Endothelial cell of umbilical vein (primary cell): ENCODE measurements around the gene TMOD4. TPM values are rescaled to one million over a fixed set of nuclear protein-coding genes. Genes with fewer than 3 reads are reported as not detected.

Experiments
- BruUV-seq: library from RNA; stranded (reverse); fragments of 400-500 nt; replicated peaks from 2 replicates; lab custom pipeline; 2021; lab: Mats Ljungman, UMichigan
- CTCF ChIA-PET: fragments of 300-600, 350-600 bp; sonication (Branson Sonifier 250); formaldehyde crosslinking; loops from one replicate; lab custom pipeline; 2021; ENCODE audit warnings: antibody characterized with exemption, inconsistent platforms; lab: Charles Lee
- POLR2A ChIA-PET: fragments of 300-600, 350-600 bp; sonication (Branson Sonifier 250); formaldehyde crosslinking; loops from one replicate; lab custom pipeline; 2021; ENCODE audit warnings: antibody characterized with exemption, inconsistent platforms; lab: Charles Lee
- DNase-seq: peaks from one replicate; pipeline ENCODE4 v3.0.0-alpha.2; 2011; ENCODE audit warnings: low read depth, low spot score
- FAIRE-seq: peaks from 2 replicates; lab custom pipeline; 2011; peaks lifted over from hg19 to GRCh38; lab: Jason Lieb, UNC
- H2AFZ ChIP-seq: 2 replicates; pipeline ENCODE4 v1.6.0; 2012; ENCODE audit warnings: low read depth, low read length, control low read depth, inconsistent platforms
- H3K27ac ChIP-seq: 2 replicates; pipeline ENCODE4 v1.5.1; 2011; ENCODE audit warnings: low read depth, mild to moderate bottlenecking, control low read depth, low read length, moderate library complexity; ENCODE audit not compliant: insufficient read depth
- H3K27me3 ChIP-seq, 2 experiments: 2 replicates each; pipeline versions ENCODE4 v1.6.0 to v1.6.1; 2011; ENCODE audit warnings: low read length in 2 of 2, mixed read lengths in 1 of 2; ENCODE audit not compliant: control insufficient read depth in 2 of 2, insufficient read depth in 2 of 2
- H3K36me3 ChIP-seq, 2 experiments: 2 replicates in 1 of 2; 3 replicates in 1 of 2; pipeline ENCODE4 v1.5.1; 2011; ENCODE audit warnings: low read length in 2 of 2, mild to moderate bottlenecking in 1 of 2, moderate library complexity in 1 of 2; ENCODE audit not compliant: control insufficient read depth in 2 of 2, insufficient read depth in 2 of 2; ENCODE audit errors: extremely low read depth in 1 of 2
- H3K4me1 ChIP-seq: 3 replicates; pipeline ENCODE4 v1.5.1; 2011; ENCODE audit warnings: mild to moderate bottlenecking, low read length; ENCODE audit not compliant: control insufficient read depth, insufficient read depth; ENCODE audit errors: extremely low read depth
- H3K4me2 ChIP-seq: 2 replicates; pipeline ENCODE4 v1.6.1; 2011; ENCODE audit warnings: low read length, control low read depth, mixed read lengths; ENCODE audit not compliant: insufficient read depth
- H3K4me3 ChIP-seq, 3 experiments: fragments of 200-600 bp in 1 of 3; sonication (generic), shearing (Covaris generic) in 1 of 3; replicated peaks in 1 of 3; 2 replicates each; pipeline ENCODE4 v1.5.1; 2011 to 2016; ENCODE audit warnings: control low read depth in 3 of 3, low read length in 3 of 3, mild to moderate bottlenecking in 2 of 3, inconsistent platforms in 1 of 3, low read depth in 1 of 3, moderate library complexity in 1 of 3; ENCODE audit not compliant: insufficient read depth in 1 of 3
- H3K79me2 ChIP-seq: 2 replicates; pipeline ENCODE4 v1.6.0; 2012; ENCODE audit warnings: low read length, inconsistent platforms; ENCODE audit not compliant: control insufficient read depth, insufficient read depth
- H3K9ac ChIP-seq: replicated peaks from 2 replicates; pipeline ENCODE3; 2011; ENCODE audit warnings: low read length, control low read depth; ENCODE audit not compliant: insufficient read depth; ENCODE audit errors: extremely low read depth
- H3K9me1 ChIP-seq: replicated peaks from 3 replicates; pipeline ENCODE4 v1.6.0; 2011; ENCODE audit warnings: mild to moderate bottlenecking, low read length; ENCODE audit not compliant: control insufficient read depth, insufficient read depth; ENCODE audit errors: extremely low read depth
- H3K9me3 ChIP-seq: replicated peaks from 2 replicates; pipeline ENCODE4 v1.5.1; 2012; ENCODE audit warnings: low read length, inconsistent platforms; ENCODE audit not compliant: control insufficient read depth, insufficient read depth
- H4K20me1 ChIP-seq: replicated peaks from 2 replicates; pipeline ENCODE3; 2011; ENCODE audit warnings: mild to moderate bottlenecking, low read length; ENCODE audit not compliant: control insufficient read depth, insufficient read depth; ENCODE audit errors: extremely low read depth
- CTCF ChIP-seq, 2 donors: IDR thresholded peaks; 1 replicate in 1 of 2; 2 replicates in 1 of 2; pipeline ENCODE4 v1.5.1; 2011; ENCODE audit warnings: low read length in 2 of 2, mild to moderate bottlenecking in 2 of 2, moderate library complexity in 2 of 2, control low read depth in 1 of 2, inconsistent platforms in 1 of 2, low read depth in 1 of 2; ENCODE audit not compliant: insufficient read depth in 1 of 2; ENCODE audit errors: extremely low read depth in 1 of 2
- EZH2 ChIP-seq: IDR thresholded peaks from 2 replicates; pipeline ENCODE4 v1.6.1; 2012; ENCODE audit warnings: borderline replicate concordance, low read depth, mild to moderate bottlenecking, moderate library complexity, low read length, inconsistent platforms; ENCODE audit not compliant: severe bottlenecking
- FOS ChIP-seq: IDR thresholded peaks from 2 replicates; pipeline ENCODE4 v1.6.1; 2011; ENCODE audit warnings: mild to moderate bottlenecking, low read length, moderate library complexity, borderline replicate concordance; ENCODE audit not compliant: insufficient read depth
- GATA2 ChIP-seq: IDR thresholded peaks from 2 replicates; pipeline ENCODE4 v1.7.0; 2011; ENCODE audit warnings: low read depth, mild to moderate bottlenecking, moderate library complexity, mixed read lengths, low read length; ENCODE audit not compliant: insufficient read length, insufficient read depth
- JUN ChIP-seq: IDR thresholded peaks from 2 replicates; pipeline ENCODE4 v1.6.1; 2011; ENCODE audit warnings: borderline replicate concordance, low read depth; ENCODE audit not compliant: insufficient read length, insufficient read depth
- MAX ChIP-seq: IDR thresholded peaks from 2 replicates; pipeline ENCODE4 v1.6.1; 2011; ENCODE audit not compliant: insufficient read depth, insufficient read length
- MYC ChIP-seq: IDR thresholded peaks from one replicate; pipeline ENCODE4 v1.6.1; 2011; ENCODE audit warnings: mild to moderate bottlenecking, low read depth, low read length
- POLR2A ChIP-seq: IDR thresholded peaks from 2 replicates; pipeline ENCODE4 v1.6.1; 2012; ENCODE audit warnings: low read depth, mild to moderate bottlenecking, control low read depth, low read length
- POLR2AphosphoS5 ChIP-seq: IDR thresholded peaks from 2 replicates; pipeline ENCODE4 v1.6.1; 2012; ENCODE audit warnings: low read depth, mild to moderate bottlenecking, control low read depth, low read length, moderate library complexity; ENCODE audit not compliant: insufficient read depth
- dilution Hi-C: fragments of 300-500 bp; cut with MboI; formaldehyde crosslinking; loops from one replicate; pipeline ENCODE4 v1.15.0; 2019; ENCODE audit warnings: low sequenced_read_pairs; ENCODE audit not compliant: extremely low pct_ligation_motif_present
- intact Hi-C: fragments of 100-400 bp; cut with micrococcal nuclease; formaldehyde crosslinking; loops from one replicate; pipeline ENCODE4 v1.10.0; 2022
- polyA plus RNA-seq, 4 experiments: library from polyadenylated mRNA; depleted of rRNA in 3 of 4; stranded (reverse) in 3 of 4; unstranded in 1 of 4; fragments of >200 nt; gene quantifications; 2 replicates each; pipeline versions ENCODE4 v1.2.1 to v1.2.3, GENCODE V29; 2011 to 2012; ENCODE audit warnings: missing spikeins in 1 of 4
- total RNA-seq: library from RNA; stranded (reverse); gene quantifications from 2 replicates; pipeline ENCODE4 v1.2.3, GENCODE V29; 2021

Gene TMOD4
- total and polyA plus RNA-seq, 2 donors (not counting 3 experiments of a cell fraction or from before 2014, with no cell fraction given), result 0.22 to 1.4 TPM

GRCh38 chr1:151198254-151199127 is 22.7 kb upstream of the TMOD4 start, which contains the start of gene PIP5K1A:
Gene PIP5K1A, plus strand, starts transcription at chr1:151198552. Its CDS starts 445 bp downstream, at chr1:151198997.
- H3K4me3 ChIP-seq, result peak within 1 kb of the TSS; percentile 86 to 96 (median 93)
- CTCF ChIA-PET, result interaction anchor here (0.9 to 1.8 kb wide), 3 partner anchors 9 to 99 kb away, joined by 3 to 6 read pairs (median 3); partner anchors contain the start of gene VPS72
- BruUV-seq, result TSS peak; percentile 51
- peak within 1 kb of the TSS; percentile 93 for H3K9ac ChIP-seq
- peak; percentile 98 for DNase-seq
- peak; percentile 92 for FAIRE-seq
- H3K4me2 ChIP-seq, result peak within 1 kb of the TSS; percentile 98
- POLR2A ChIA-PET, result no interaction called here
- H3K36me3 ChIP-seq, result no peaks in the 10 kb centered on the region
- H3K9me3 ChIP-seq, result no peaks in the 10 kb centered on the region
- no peak for TF ChIP-seq JUN
- peak; percentile 69 for TF ChIP-seq POLR2AphosphoS5
- peak; percentile 65 for TF ChIP-seq POLR2A
- no peak for TF ChIP-seq GATA2
- peak; percentile 99 for TF ChIP-seq MAX
- no peak for TF ChIP-seq EZH2
- no peak for TF ChIP-seq CTCF (IDR thresholded peaks at IDR 0.05; ENCODE audit: extremely low read depth in 1 of 2, insufficient read depth in 1 of 2, low read depth in 1 of 2, low read length in 2 of 2)
- TF ChIP-seq FOS, result no peak
- TF ChIP-seq MYC, result no peak
- intact Hi-C loops, result loop anchor here (1.0 to 10.0 kb wide), 5 partner anchors 8 to 964 kb away; partner anchors contain the start of genes ANP32E, PI4KB, SCNM1 and VPS72
- H3K79me2 ChIP-seq, result peaks cover 46% of the 10 kb centered on the region
- H3K9me1 ChIP-seq, result no peaks in the 10 kb centered on the region
- peak within 1 kb of the TSS; percentile 82 for H3K27ac ChIP-seq
- dilution Hi-C loops, result no loop called here
- H2AFZ ChIP-seq, result peak within 1 kb of the TSS; percentile 60
- H3K27me3 ChIP-seq, result no peaks in the 10 kb centered on the region
- H3K4me1 ChIP-seq, result peaks cover 25% of the 10 kb centered on the region
- H4K20me1 ChIP-seq, result peaks cover 8% of the 10 kb centered on the region
